ENCODE measurements around the gene ISOC1.

- TF ChIP-seq GATA2 (IDR thresholded peaks at IDR 0.05; ENCODE audit: low read depth, low read length) = no peak
- no peak for TF ChIP-seq GATA3 (IDR thresholded peaks at IDR 0.05; ENCODE audit: low read depth, low read length)
Observed at GRCh38 chr5:129094087-129094923, at the start of gene ISOC1.

Data from SH-SY5Y (cell line).